ENCODE data around the gene LCLAT1.
A peak's percentile ranks its signal among the peaks of the same experiment; 100 is the strongest.
"Not testable (repeated sequence)": the region's sequence is repeated elsewhere in the genome, so short reads cannot be mapped to it uniquely, and the experiment has no call there.

The LCLAT1 gene

DNA sequence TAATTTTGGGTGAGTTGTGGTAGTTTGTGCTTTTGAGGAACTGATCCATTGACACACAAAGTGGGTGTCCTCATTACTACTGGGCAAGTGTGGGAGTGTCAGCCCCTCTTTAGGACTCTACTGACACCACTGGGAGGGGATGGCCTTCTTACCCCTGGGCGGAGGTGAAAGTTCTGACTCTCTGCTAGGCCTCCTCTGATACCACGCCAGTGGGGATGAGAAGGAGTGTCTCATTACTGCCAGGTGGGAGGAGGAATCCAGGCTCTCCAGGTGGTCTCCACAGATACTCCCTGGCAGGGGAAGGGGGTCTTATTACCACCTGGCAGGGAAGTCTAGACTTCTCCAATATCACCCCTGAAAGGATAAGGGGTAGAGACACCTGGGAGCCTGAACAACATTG, 9.1 kb downstream of the LCLAT1 start:
- DNase-seq = no peak

DNA sequence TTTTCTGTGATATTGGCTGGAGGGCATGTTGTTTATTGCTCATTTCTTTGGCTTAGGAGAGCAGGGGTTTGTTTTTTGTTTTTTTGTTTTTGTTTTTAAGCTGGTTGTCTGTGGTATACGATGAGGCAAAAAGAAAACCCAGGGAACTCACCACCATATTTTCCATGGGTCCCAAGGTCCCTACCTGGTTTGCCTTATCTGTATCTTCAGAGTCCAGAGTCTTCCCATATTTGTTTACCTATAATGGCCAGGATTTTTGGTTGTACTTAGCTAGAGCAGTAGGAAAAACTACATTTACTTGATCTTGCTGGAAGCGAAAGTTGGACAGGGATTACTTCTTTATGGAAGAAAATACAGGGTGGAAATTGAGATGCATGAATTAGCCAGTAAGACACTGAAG, 9.5 kb downstream of the LCLAT1 start:
- DNase-seq = no peak

DNA sequence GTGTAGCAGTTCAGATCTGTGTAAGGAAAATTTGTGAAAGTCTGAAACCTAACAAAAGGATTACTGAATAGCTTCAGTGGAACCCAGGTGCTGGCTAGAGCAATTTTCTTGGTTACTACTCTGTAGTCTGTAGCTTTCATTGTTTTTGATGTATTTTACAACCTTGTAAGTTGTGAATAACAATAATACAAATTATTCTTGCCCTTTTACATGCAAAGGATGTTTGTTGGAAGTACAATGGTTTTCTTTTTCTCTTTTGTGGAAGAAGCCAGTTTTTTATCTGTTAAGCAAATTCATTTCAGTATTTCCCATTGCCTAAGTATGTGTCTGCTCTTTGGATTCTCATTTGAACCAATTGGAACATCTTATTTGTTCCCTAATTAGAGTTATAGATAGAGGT, 10.2 kb downstream of the LCLAT1 start:
- DNase-seq = no peak

DNA sequence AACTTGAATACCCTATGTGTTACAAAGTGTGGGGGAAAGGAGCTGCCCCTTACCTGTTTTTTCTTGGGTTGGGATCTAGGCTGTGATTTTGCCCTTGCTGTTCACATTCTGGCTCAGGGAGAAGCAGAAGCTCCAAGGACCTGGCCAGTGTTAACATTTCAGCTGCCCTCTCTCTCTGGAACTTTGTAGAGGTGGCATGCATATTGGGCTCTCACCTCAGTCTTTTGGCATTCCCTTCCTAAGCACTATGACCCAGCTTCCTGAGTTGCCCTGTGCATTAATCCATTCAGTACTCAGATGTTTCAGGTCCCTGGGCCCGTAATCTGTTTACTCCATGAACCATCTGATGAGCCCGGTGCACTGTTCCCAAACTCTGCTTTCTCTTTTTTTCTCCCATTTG, 12.1 kb downstream of the LCLAT1 start:
- DNase-seq = no peak

DNA sequence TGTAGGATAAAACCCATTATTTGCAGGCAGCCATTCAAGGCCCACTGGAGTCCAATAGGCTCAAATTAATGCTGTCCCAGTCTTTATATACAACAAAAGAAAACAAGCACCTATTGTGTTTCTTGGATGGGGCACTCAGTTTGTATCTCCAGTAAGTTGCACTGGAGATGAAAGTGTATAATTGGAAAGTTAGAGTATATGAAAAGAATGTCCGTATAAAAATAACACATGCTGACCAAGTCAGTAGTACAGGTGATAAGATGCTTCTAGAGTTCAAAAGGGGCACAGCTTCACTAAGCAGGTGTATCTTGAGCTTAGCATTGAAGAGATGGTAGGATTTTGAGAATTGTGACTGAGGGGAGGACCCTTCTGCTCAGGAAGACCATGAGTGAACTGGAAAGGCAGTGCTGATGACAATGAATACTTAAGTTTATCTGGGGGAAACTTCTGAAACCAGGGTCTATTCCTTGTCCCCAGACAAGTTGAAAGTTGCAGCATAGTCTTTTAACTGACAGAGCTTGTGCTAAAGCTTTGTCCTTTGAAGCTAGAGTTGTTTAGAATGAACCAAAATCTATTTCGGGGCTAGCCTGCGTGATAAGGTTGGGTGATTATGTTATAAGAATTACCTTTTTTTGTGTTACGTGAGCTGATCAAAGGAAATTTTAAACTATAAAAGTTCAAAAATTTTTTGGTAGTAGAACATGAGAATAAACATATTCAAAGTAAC, 15.2 kb downstream of the LCLAT1 start:
- no peak for DNase-seq

DNA sequence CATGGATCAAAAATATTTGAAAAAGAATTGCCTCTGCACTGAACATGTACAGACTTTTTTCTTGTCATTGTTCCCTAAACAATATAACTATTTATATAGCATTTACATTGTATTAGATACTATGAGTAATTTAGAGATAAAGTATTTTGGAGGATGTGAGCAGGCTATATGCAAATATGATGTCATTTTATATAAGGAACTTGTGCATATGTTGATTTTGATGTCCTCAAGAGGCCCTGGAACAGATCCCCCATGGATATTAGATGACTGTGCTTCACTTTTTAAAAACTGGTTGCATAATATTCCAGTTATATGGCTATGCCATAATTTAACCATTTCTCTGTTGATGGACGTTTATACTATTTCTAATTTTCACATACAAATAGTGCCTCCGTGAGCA, 16.5 kb downstream of the LCLAT1 start:
- no peak for DNase-seq

DNA sequence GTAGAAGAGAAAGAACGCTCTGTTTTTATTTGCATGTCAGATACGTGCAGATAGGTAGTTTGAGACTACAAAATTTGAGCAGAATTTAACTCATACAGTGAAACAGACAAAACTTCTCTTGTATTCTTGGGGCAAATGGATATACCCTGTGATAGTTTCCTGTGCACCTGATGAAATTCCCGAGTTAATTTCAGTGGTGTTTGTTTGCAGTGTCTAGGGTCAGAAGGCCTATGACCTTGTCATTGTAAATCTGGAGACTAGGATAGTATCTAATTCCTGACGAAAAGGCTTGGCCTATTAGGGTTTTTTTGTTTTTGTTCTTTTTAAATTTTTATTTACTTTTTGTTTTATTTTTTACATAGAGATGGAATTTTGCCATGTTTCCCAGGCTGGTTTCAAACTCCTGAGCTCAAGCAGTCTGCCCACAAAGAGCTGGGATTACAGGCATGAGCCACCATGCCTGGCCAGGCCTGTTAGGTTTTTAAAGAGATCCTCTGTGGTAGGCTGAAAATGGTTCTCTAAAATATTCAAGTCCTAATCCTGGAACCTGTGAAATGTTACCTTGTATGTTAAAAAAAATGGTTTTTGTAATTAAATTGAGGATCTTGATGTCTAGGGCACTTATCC, 17.6 kb downstream of the LCLAT1 start:
- no peak for DNase-seq

DNA sequence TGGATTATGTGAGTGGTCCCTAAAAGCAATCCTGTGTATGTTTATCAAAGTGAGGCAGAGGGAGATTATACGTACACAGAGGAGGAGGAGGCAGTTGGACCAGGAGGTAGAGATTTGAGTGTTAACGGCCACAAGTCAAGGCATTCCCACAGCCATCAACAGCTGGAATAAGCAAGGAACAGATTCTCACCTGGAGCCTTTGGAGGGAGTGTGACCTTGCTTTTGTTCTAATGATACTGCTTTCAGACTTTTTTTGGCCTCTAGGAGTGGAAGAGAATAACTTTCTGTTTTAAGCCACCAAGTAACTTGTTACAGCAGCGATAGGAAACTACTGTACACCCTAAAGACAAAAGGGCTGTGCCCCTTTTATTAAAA, 18.1 kb downstream of the LCLAT1 start:
- DNase-seq = no peak

DNA sequence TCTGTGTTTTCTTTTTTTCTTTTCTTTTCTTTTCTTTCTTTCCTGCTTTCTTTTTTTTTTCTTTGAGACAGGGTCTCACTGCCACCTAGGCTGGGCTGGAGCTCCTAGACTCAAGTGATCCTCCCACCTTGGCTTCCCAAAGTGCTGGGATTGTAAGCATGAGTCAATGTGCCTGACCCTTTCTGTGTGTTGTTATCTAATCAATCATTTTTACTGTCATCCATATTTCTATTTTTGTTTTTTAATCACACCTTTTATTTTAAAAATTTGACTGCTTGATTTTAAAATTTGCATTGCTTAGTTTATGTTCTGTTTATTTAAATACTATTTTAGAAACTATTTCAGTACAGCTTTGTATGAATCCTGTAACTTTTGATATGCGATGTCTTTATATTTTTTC, 19.2 kb downstream of the LCLAT1 start:
- DNase-seq = no peak

DNA sequence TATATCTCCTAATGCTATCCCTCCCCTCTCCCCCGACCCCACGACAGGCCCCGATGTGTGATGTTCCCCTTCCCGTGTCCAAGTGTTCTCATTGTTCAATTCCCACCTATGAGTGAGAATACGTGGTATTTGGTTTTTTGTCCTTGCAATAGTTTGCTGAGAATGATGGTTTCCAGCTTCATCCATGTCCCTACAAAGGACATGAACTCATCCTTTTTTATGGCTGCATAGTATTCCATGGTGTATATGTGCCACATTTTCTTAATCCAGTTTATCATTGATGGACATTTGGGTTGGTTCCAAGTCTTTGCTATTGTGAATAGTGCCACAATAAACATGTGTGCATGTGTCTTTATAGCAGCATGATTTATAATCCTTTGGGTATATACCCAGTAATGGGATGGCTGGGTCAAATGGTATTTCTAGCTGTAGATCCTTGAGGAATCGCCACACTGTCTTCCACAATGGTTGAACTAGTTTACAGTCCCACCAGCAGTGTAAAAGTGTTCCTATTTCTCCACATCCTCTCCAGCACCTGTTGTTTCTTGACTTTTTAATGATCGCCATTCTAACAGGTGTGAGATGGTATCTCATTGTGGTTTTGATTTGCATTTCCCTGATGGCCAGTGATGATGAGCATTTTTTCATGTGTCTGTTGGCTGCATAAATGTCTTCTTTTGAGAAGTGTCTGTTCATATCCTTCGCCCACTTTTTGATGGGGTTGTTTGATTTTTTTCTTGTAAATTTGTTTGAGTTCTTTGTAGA, 20.2 kb downstream of the LCLAT1 start:
- DNase-seq = not testable (repeated sequence)

DNA sequence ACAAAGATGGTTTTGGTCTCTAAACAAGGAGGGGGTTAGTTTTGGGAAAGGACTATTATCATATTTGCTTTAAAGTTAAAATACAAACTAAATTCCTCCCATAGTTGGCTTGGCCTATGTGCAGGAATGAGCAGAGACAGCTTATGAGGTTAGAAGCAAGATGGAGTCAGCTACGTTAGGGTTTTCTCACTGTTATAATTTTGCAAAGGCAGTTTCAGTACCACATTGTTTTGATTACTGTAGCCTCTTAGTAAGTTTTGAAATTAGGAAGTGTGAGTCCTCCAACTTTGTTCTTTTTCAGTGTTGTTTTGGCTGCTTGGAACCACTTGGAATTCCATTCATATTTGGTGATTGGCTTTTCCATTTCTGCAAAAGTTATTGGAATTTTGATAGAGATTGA, 23.4 kb downstream of the LCLAT1 start:
- peak; percentile 47 for DNase-seq

DNA sequence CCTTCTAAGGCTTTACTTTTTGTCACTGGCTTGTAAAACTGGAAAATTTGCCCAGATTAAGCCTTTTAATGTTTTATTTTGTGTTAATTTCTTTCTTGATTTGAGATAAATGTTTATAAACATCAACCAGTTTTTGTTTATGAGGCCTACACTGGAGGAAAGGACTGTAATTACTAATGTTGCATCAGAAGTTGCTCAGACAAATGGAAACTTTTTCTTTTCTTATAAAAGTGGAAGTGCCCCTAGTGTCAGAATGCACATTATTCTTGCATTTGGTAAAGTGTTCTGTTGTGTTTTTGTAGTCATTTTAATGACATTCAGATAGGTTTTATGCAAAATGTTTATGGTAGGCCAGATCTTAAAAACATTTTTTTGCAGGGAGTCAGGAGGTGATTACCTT, 25.3 kb downstream of the LCLAT1 start:
- DNase-seq = no peak

DNA sequence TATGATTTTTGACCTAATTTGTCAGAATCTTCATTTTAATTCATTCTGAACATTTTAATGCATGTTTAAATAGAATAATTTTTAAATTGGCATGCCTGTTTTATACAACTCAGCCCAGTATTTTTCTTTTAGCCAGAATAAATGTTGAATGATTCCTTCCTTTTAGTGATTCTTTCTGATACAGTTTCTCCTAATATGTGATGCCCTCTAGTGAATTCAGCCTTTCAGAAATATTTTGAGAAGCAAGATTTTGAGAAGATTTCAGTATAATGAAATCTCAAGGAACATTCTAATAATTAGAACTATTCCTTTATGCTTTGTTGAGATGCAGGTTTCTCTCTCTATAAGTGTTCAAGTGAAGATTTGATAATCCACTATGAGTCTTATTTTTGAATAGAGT, 28.5 kb downstream of the LCLAT1 start:
- DNase-seq = no peak

DNA sequence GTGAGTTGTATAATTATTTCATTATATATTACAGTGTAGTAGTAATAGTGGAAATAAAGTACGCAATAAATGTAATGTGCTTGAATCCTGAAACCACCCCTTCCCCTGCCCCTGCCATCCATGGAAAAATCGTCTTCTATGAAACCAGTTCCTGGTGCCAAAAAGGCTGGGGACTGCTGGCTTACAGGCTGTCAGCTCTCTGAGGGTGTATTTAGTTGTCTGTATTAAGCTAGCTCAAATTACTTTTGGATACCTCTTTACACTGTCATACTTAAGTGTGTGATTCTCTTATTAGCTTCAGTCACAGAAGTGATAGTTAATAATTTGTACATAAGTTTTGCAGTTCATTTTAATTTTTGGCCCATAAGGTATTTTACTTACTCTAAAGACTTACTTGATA, 29.6 kb downstream of the LCLAT1 start:
- DNase-seq = no peak

DNA sequence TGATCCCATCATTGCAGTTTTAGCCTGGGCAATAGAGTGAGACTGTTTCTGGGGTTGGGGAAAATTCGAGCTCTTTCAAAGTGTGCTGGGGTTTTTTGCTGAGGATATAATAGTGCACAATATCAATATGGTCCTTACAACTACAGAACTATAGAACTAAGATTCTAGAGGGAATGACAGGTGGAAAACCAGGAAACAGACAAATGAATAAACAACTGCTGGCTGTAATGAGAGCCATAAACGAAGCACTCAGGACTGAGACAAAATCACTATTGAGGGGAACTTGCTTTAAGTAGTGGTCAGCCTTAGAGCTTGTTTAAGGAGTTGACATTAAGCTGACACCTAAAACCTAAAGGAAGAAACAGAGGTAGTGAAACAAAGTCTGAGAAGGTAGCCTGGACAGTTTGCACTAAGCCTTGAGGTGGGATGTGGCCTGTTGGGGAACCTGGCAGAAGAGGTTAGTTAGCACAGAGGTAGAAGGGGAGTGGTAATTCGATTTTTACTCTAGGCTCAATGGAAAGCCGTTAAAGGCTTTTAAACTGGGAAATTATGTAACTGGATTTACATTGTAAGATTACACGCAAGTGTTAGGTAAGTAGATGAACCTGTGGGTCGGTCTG, 33.8 kb downstream of the LCLAT1 start:
- DNase-seq = no peak

DNA sequence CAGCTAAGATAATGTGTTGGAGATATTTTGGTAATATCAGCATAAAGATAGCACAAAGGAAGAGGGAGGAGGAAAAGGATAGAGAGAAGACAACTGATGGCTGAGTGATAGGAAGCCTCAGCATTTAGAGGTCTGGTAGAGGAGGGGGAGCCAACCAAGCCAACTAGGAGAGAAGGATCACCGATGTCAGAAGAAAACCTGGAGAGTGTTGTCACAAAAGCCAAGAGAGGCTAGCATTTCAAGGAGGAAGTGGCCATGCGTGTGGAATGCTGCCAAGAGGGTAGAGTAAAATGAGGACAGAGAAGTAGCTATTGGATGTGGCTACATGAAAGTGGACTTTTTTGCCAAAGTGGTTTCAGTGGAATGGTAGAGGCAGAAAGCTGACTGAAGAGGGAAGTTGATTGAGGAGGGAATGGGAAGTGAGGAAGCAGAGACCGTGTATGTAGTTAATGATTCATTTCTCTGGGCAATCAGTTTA, 34.3 kb downstream of the LCLAT1 start:
- DNase-seq = no peak

DNA sequence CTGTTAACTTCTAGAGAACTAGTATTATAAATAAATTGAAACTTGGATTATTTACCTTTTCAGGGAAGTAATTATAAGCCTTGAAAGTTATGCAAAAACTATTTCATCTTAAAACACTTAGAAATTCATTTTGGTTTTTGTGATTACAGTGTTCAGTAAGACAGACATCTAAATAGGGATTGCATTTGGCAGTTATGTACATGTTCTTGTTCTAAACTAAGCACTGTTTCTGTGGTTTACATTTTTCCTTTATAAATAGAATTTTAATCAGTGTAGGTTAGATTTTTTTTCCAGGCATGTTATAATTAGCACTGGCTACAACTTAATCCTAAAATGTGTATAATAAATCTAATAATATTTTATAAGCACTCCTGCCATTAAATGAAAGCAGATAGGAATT, 35.0 kb downstream of the LCLAT1 start:
- no peak for DNase-seq

DNA sequence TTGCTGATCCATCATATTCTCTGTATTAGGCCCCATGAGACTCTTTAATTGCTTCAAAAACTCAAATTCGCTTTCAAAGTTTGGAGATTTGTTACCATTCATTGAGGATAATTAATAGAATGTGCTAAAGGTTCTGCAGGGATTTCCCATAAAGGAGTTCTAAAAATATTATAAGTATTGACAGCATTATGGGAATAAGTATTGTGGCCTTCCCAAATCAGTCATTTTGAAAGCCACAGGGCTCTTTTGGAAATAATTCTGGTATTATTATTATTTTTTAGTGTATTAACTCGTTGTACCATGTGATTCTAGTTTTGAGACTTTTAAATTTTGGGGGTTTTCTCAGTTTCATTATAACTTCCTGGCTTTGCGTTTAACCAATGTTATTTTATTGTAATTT, 37.1 kb downstream of the LCLAT1 start:
- no peak for DNase-seq

DNA sequence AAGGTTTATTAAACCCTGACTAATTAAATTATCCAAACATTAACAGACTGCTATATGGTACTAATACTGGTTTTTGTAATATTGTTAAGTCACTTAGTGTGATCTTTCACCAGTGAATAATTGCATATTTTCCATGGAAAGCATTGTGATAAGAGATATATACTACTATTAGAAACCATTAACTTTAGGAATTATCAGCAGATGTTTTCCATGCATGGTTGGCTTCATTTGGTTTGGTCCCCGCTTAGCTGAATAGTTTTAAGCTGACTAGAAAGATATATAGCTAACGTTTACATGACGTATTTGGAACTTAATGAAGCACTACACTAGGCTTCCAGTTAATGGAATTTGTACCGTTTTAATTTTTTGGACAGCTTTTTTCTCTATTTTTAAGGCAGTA, 37.9 kb downstream of the LCLAT1 start:
- DNase-seq = no peak

DNA sequence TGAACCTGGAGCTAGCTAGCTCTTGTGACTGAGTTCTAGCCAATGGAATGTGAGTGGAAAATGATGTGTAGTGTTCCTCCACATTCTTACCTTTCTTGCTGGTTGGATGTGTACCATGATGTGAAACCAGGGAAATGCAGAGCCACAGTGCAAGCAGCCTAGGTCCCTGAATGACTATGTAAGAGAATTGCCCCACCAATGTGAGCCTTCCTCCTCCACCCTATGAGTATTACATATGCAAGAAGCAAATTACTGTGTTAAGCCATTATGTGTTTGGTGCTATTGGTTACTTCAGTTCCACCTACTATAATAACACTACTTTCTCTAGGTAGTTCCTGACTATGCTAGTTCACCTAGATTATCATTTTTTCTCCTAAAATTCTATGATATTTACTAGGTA, 39.6 kb downstream of the LCLAT1 start:
- no peak for DNase-seq

DNA sequence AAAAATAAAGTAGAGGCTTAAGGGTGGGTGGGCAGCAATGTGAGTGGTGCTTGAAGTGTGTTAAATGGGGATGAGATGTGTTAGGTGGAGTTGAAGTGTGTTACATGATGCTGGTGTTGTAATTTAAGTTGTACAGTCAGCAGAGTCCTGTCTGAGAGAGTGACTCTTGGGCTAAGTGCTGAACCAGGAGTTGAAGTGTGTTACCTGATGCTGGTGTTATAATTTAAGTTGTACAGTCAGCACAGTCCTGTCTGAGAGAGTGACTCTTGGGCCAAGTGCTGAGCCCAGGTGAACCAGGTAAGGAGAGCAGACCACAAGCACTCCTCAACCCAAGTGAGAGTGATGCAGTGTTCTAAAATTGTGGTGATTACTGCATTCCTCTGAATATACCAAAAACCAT, 40.6 kb downstream of the LCLAT1 start:
- no peak for DNase-seq

DNA sequence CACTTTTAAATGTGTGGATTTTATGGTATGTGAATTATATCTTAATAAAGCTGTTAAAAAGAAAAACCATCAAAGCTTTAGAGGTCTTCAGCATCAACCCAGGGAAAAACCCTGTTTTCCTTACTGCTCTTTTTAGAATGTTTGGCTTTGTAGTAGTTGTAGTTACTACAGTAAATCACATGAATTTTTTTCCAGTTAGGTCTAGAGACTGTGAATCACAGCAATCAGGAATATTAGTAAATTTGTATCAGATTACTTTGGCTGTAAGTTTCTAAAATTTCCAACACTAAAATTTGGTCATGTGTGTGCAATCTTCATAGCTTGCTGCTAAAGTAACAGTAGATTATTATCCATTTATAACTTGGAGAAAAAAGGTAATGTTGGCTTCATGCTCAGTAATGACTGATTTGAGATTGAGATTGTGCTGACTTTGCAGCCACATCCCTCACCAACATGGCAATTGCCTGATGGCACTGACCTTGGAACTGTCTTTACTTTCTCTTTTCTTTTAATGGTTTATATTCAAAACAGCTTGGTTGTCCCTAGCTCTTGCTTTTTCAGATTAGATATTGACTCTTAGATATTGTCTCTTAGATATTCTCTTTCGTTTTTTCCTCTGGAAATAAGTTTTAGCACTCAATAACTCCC, 41.1 kb downstream of the LCLAT1 start:
- no peak for DNase-seq

DNA sequence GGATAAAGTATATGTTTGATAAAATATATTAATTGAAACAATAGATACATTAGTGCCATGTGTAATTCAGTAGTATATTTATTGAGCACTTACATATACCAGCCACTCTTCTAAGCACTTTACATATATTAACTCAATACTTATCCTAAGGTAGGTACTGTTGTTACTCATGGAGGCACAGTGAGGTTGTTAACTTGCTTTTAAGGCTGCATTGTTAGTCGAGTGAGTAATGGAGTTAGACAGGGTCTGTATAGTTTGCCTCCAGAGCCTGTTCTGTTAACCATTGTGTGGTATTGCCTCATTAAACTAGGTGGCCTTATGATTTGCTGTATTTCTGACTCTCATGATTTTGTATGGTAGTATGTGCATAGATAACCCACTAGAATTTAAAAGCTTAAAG, 44.2 kb downstream of the LCLAT1 start:
- no peak for DNase-seq
